Stimulated activated CD4-positive, alpha-beta T cell treated with anti-CD3 and anti-CD28 coated beads, Interleukin-1b, Interleukin-23, amount 100 ng/mL, for 24 hours (primary cell): ENCODE results near the gene KCNMB2.
"Not testable (repeated sequence)": the region's sequence is repeated elsewhere in the genome, so short reads cannot be mapped to it uniquely, and the experiment has no call there.

Source experiments
- DNase-seq, 4 experiments: peaks; one replicate each; pipeline ENCODE4 v3.0.0-alpha.2; 2020; ENCODE audit warnings: low read depth in 4 of 4, low spot score in 1 of 4

The KCNMB2 gene

GRCh38 chr3:178686826-178687225 lies 150.6 kb downstream of the KCNMB2 start:
- DNase-seq, result no peak

DNA sequence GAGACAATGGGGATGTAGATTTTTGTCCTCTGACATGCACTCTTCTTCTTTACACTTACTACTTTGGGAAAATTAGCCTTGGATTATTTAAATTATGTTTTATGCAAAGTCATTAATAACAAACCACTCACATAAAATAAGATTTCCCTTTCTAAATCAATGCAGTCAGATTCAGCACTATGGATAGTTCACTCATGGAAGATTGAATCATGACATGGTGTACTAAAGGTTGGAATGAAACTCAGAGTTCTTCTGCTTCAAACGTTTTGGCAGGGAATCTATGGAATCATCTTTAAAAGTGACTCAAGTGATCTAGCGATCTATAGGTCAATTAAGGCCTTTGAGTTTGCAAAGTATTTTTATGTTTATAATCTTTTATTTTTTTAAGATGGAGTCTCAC lies 154.3 kb downstream of the KCNMB2 start:
- DNase-seq, result no peak

- DNase-seq, result no peak
Observed at GRCh38 chr3:178699364-178699763, 163.1 kb downstream of the KCNMB2 start.

DNA sequence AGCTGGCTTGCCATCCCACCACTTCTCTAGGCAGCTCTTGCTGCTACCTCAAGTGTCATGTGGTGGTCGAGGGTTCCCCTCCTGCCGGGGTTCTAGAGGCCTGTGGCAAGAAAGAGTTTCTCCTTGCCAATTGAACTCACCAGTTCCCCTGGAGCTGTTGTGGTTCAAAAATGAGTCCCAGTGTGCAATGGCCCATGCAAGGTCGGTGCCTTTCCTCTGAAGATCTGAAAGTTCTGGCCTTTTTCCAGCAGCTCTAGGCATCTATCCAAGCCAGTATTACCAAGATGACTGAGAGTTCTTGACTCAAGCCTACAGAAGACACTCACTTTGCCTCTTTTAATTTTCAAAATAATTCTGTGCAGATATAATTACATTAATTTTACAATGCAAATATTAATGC lies 163.6 kb downstream of the KCNMB2 start:
- no peak for DNase-seq

GRCh38 chr3:178703268-178703975 lies 167.2 kb downstream of the KCNMB2 start:
- DNase-seq, result no peak

GRCh38 chr3:178705925-178706324 lies 169.7 kb downstream of the KCNMB2 start:
- DNase-seq, result no peak

- no peak for DNase-seq
Observed at GRCh38 chr3:178706411-178706810, 170.2 kb downstream of the KCNMB2 start.

DNA sequence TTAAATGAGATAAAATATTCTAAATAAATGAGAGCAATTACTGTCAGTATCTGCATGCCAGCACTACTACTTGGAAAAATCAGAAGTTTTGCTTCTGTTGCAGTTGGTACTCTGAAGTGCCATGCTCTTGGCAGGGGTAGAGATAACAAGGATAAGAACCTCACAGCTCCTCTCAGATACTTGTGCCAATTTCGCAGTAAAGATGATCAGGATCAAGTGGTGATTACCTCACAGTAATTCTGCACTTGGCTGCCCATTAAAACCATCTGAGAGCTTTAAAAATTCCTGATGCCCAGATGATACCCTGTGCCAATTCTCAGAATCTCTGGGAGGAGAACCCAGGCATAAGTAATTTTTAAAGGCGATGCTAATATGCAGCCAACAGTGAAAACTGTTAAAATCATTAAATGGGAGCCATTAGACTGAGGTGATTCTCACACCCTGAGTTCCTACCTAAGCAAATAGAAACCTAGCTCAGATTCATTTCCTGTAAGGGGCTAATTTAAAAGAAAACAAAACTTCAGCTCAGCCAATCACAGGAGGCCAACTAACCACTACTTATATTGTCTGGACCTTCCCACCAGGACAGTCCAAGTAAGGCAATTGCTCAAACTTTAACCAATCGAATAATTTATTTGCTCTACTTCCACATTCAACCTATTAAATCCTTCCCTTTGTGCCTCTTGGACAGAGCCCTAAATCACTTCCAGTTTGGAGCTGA lies 171.2 kb downstream of the KCNMB2 start:
- DNase-seq, result no peak

- no peak for DNase-seq
Observed at GRCh38 chr3:178709051-178709450, 172.8 kb downstream of the KCNMB2 start.

- no peak for DNase-seq
Observed at GRCh38 chr3:178711753-178712152, 175.5 kb downstream of the KCNMB2 start.

- no peak for DNase-seq
Observed at GRCh38 chr3:178712247-178712646, 176.0 kb downstream of the KCNMB2 start.

DNA sequence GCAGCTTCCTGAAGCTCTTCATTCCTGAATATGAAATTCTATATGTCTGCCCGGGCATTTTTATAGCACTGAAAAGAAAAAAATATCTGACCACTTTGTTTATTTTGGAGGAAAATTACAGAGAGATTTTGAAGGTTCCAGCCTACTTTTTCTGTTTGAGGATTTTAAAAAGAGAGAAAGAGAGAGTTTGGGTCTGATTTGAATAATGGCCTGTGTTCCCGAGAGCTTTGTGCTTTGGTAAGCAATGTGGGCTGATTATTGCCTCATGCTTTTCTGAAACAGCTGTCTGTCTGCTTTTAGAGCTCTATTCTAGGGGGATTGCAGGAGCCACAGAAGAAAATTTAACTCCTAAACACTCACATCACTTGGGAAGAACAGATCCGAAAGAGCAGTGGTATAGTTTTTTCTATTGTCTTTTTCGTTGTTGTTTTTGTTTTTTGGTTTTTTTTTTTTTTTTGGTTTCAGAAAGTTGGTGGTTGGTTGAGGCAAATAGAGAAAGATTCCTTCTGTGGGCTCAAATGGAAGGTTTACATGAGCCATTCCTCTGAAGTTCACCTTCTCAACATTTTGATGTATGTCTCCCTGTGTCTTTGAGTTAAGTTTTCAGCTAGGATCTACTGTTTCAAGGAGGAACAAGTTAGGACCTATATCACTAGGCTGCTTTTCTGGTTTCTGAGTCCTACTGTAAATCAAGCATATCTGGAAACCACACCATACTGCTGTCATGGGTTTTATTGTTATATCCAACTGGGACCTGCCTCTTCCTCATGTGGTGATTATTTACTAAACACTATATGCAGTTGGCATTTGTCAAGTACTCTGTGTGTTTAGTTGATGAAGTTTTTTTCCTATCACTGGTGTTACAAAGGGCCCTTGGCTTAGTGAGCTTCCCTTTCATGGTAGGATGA lies 178.9 kb downstream of the KCNMB2 start:
- DNase-seq, result no peak

DNA sequence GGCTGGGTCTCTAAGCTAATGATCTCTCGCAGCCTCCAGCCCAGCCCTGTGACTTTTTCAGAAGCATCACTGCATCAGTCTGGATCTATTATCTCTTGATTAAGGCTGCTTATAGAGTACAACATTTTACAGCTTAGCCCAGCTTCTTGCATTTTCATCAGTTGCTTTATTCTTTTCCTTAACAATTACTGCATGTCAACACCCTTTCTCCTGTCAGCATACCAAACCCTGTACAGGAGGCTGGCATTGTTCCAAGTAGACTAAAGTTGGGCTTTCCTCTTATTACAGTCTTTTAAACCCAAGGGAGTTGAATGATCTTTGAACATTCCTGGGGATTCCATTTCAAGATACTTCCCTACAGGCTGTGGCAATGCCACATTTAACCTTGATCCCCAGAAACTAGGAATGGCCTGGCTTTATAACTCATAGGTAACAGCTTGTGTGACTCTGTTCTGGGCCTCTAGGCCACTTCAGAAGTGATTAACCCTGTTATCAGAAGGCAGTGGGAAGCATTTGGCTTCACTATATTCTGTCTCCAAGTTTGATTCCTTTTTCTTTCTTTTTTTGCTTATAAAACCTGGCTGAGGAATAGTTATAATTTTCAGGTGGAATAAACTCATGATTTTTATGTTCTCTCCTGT lies 182.9 kb downstream of the KCNMB2 start:
- DNase-seq, result no peak

- DNase-seq, result no peak
Observed at GRCh38 chr3:178732824-178733223, 196.6 kb downstream of the KCNMB2 start.

DNA sequence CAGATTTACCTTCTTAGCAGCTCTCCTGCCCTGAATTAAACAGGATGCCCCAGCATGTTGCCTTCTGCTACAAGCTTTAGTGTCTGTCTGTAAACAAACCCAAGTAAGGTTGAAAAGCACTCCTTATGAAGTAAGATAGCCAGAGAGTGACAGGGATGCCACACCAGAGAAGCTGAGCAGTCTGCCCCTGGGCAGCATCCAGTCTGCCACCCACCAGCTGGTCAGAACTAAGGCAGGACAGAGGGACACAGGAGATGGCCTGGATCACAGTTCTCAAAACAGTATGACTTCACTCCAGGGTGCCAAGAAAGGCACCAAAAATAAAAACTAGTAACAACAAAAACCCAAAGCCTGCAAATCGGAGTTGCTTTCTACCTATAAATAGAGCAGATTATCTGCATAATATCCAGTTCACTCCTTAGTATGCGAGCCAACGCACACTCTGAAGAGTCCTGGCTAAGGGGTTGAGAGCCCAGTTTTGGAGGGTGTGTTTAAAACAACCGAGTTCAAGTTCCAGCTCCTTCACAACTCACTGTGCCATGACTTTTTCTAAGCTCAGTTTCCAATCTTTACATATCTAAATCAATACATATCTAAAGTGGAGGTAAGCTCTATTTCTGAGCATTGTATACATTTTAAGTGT lies 198.9 kb downstream of the KCNMB2 start:
- DNase-seq, result no peak

DNA sequence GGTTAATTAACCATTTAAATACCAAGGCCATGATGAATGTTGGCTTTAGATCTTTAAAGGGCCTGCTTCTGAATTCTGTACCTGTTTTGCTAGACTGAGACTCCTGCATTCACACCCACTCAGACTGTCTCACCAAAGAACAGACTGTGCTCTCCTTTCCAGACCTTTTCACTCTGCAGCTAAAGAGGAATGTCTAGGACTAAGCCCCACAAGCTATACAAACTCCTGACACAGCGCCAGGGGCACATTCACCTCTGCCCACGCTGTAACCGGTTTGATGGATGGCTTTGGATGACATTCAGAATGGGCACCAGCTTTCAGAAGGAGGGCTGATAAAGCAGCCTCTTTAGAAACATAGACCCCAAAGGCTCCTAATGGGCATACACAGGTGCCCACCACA lies 200.1 kb downstream of the KCNMB2 start:
- no peak for DNase-seq

- no peak for DNase-seq
Observed at GRCh38 chr3:178739720-178740119, 203.5 kb downstream of the KCNMB2 start.

GRCh38 chr3:178741020-178741419 lies 204.8 kb downstream of the KCNMB2 start:
- no peak for DNase-seq

DNA sequence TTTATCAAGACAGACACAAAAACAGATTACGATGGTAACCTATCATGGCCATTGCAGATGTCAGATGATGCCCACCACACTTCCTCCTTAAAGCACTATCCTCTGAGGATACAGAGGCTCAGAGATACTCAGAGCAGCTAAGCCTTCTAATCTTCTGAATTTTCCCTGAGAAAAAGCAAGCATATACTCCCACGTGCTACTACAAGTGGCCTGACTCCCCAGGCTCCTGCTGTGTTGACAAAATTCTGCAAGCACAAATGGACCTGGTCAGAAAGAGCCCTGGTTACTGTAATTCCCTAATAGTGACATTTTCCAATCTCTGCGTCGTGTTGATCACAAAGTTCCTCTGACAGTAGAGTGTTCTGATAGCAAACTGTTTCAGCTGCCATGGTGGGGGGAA lies 207.1 kb downstream of the KCNMB2 start:
- DNase-seq, result no peak

GRCh38 chr3:178745861-178746655 lies 209.8 kb downstream of the KCNMB2 start:
- DNase-seq, result not testable (repeated sequence)
